A673 (cell line): ENCODE results near the gene ZNF365. TPM values are rescaled to one million over a fixed set of nuclear protein-coding genes. Genes with fewer than 3 reads are reported as not detected.
"Not testable (repeated sequence)": the region's sequence is repeated elsewhere in the genome, so short reads cannot be mapped to it uniquely, and the experiment has no call there.

ENCODE experiments used
- BruUV-seq: library from RNA; stranded (reverse); fragments of 400-500 nt; replicated peaks from 2 replicates; lab custom pipeline; 2021; lab: Mats Ljungman, UMichigan
- CTCF ChIA-PET: fragments of 300-600 bp; sonication (Branson Sonifier 250); formaldehyde crosslinking; loops from one replicate; lab custom pipeline; 2022; ENCODE audit warnings: antibody characterized with exemption; lab: Charles Lee
- POLR2A ChIA-PET: fragments of 300-600 bp; sonication (Branson Sonifier 250); formaldehyde crosslinking; loops from one replicate; lab custom pipeline; 2022; ENCODE audit warnings: antibody characterized with exemption; ENCODE audit not compliant: low non-redundant PET; lab: Charles Lee
- DNase-seq: peaks from one replicate; pipeline ENCODE4 v3.0.0-alpha.2; 2015; ENCODE audit warnings: low spot score
- H3K27ac ChIP-seq: fragments of 200-600 bp; sonication (generic); 2 replicates; pipeline ENCODE4 v1.5.1; 2016; ENCODE audit warnings: mixed run types, low read depth, mild to moderate bottlenecking, mixed read lengths, antibody characterized with exemption, low read length; ENCODE audit not compliant: poor library complexity, severe bottlenecking
- H3K27me3 ChIP-seq: fragments of 200-600 bp; sonication (generic); replicated peaks from 2 replicates; pipeline ENCODE4 v1.6.1; 2017; ENCODE audit warnings: mixed run types, low read depth, mild to moderate bottlenecking, mixed read lengths, antibody characterized with exemption, low read length; ENCODE audit not compliant: insufficient read depth, poor library complexity
- H3K36me3 ChIP-seq: fragments of 200-600 bp; sonication (generic); 2 replicates; pipeline ENCODE4 v1.6.1; 2016; ENCODE audit warnings: mixed run types, mild to moderate bottlenecking, mixed read lengths, antibody characterized with exemption, low read length; ENCODE audit not compliant: insufficient read depth, poor library complexity, severe bottlenecking
- H3K4me1 ChIP-seq: fragments of 200-600 bp; sonication (generic); 2 replicates; pipeline ENCODE4 v1.6.1; 2017; ENCODE audit warnings: mixed run types, mild to moderate bottlenecking, mixed read lengths, antibody characterized with exemption, low read length; ENCODE audit not compliant: insufficient read depth, poor library complexity, severe bottlenecking
- H3K4me3 ChIP-seq: fragments of 200-600 bp; sonication (generic); 2 replicates; pipeline ENCODE4 v1.5.1; 2016; ENCODE audit warnings: low read depth, mixed run types, mild to moderate bottlenecking, mixed read lengths, low read length; ENCODE audit not compliant: poor library complexity, severe bottlenecking
- H3K9me3 ChIP-seq: fragments of 200-600 bp; sonication (generic); 2 replicates; pipeline ENCODE4 v1.6.1; 2016; ENCODE audit warnings: mixed run types, low read depth, mild to moderate bottlenecking, mixed read lengths, antibody characterized with exemption, low read length; ENCODE audit not compliant: poor library complexity, severe bottlenecking
- EZH2 ChIP-seq: fragments of 200-600 bp; sonication (generic); IDR thresholded peaks from 2 replicates; pipeline ENCODE4 v1.6.1; 2017; ENCODE audit warnings: borderline replicate concordance, low read depth, mild to moderate bottlenecking, mixed read lengths, antibody characterized with exemption, low read length; ENCODE audit not compliant: poor library complexity, severe bottlenecking
- intact Hi-C: fragments of 100-400 bp; cut with micrococcal nuclease; formaldehyde crosslinking; loops from one replicate; pipeline ENCODE4 v1.10.0; 2022; ENCODE audit not compliant: unreplicated experiment
- total RNA-seq: library from RNA; stranded (reverse); gene quantifications from 2 replicates; pipeline ENCODE4 v1.2.3, GENCODE V29; 2021
- TF ChIP-seq, protein P1 (sequence below): fragments of 300-800, 200-600 bp; sonication (generic); conservative IDR thresholded peaks from 2 replicates; pipeline ENCODE4 v1.5.1; 2017; ENCODE audit warnings: low read depth, mild to moderate bottlenecking, antibody characterized with exemption, low read length, moderate library complexity, mixed read lengths

The ZNF365 gene
- total RNA-seq, 1 experiment from 2014 or later = 0.56 TPM

DNA sequence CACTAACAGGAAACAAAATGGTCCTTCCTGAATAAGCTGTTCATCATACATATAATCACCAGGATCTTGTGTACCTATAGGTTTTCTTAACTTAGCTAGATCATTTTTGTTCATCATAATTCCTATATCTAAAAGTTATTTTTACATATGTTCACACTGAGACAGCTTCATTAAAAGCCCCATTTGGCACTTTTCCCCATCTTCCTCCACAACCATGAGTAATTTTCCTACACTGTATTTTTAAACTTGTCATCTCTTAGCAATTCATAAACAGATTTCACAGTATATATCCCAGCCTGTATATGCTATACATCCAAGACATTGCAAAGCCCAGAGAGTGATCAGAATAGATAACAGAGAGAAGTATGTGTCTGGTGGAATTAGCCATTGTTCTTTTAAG is 28.3 kb downstream of the ZNF365 start:
- Histone ChIP-seq H3K27me3 (no peaks in the 10 kb centered on the region), H3K4me3 (no peak overlapping the region), H3K36me3 (no peaks in the 10 kb centered on the region), H3K4me1 (no peaks in the 10 kb centered on the region), H3K27ac (no peak overlapping the region), H3K9me3 (no peaks in the 10 kb centered on the region)
- TF ChIP-seq, protein P1, sequence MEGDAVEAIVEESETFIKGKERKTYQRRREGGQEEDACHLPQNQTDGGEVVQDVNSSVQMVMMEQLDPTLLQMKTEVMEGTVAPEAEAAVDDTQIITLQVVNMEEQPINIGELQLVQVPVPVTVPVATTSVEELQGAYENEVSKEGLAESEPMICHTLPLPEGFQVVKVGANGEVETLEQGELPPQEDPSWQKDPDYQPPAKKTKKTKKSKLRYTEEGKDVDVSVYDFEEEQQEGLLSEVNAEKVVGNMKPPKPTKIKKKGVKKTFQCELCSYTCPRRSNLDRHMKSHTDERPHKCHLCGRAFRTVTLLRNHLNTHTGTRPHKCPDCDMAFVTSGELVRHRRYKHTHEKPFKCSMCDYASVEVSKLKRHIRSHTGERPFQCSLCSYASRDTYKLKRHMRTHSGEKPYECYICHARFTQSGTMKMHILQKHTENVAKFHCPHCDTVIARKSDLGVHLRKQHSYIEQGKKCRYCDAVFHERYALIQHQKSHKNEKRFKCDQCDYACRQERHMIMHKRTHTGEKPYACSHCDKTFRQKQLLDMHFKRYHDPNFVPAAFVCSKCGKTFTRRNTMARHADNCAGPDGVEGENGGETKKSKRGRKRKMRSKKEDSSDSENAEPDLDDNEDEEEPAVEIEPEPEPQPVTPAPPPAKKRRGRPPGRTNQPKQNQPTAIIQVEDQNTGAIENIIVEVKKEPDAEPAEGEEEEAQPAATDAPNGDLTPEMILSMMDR = no peak
- TF ChIP-seq EZH2 = no peak
- no TSS peak for BruUV-seq
- CTCF ChIA-PET = no interaction called here
- DNase-seq = no peak
- POLR2A ChIA-PET = no interaction called here
- intact Hi-C loops = no loop called here

GRCh38 chr10:62410528-62410927 is 36.4 kb downstream of the ZNF365 start:
- BruUV-seq, H3K27me3 ChIP-seq, H3K9me3 ChIP-seq, intact Hi-C loops, DNase-seq, H3K36me3 ChIP-seq, H3K4me3 ChIP-seq, H3K27ac ChIP-seq, H3K4me1 ChIP-seq, POLR2A ChIA-PET, CTCF ChIA-PET: not testable (repeated sequence)

DNA sequence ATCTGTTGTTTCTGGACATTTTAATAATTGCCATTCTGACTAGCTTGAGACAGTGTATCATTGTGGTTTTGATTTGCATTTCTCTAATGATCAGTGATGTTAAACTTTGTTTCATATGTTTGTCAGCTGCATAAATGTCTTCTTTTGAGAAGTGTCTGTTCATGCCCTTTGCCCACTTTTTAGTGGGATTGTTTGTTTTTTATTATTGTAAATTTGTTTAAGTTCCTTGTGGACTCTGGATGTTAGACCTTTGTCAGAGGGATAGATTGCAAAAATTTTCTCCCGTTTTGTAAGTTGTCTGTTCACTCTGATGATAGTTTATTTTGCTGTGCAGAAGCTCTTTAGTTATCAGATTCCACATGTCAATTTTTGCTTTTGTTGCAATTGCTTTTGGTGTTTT is 36.8 kb downstream of the ZNF365 start:
- intact Hi-C loops, POLR2A ChIA-PET, CTCF ChIA-PET: not testable (repeated sequence)

DNA sequence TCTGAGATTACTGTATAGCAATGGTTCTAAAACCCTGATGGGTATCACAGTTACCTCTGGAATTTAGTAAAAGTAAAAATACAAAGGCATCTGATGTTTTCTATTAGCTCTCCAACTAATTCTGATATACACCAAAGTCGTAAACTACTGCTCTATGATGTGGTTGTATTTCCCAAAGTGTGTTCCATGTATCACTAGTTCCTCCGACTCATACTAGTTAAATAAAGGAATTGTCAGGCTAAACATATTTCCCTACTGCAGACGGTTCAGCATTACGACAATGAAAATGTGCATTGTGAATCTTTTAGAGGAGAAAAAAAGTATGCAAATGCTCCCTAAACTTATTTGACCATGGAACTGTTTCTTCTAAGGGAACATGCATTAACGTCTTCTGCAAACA is 38.9 kb downstream of the ZNF365 start:
- CTCF ChIA-PET = no interaction called here
- intact Hi-C loops = no loop called here
- H3K4me3 ChIP-seq = no peak overlapping the region

More for the DNA sequence above, 36.8 kb downstream of the ZNF365 start:
- not testable (repeated sequence) for H3K4me1 ChIP-seq, H3K4me3 ChIP-seq, H3K27me3 ChIP-seq, H3K9me3 ChIP-seq, H3K27ac ChIP-seq, DNase-seq, BruUV-seq, H3K36me3 ChIP-seq

More for the DNA sequence above, 38.9 kb downstream of the ZNF365 start:
- H3K36me3 ChIP-seq = no peaks in the 10 kb centered on the region
- no peaks in the 10 kb centered on the region for H3K27me3 ChIP-seq
- POLR2A ChIA-PET = no interaction called here
- no peaks in the 10 kb centered on the region for H3K9me3 ChIP-seq
- no peak overlapping the region for H3K27ac ChIP-seq
- TF ChIP-seq, protein P1 = no peak
- no peak for TF ChIP-seq EZH2
- no peaks in the 10 kb centered on the region for H3K4me1 ChIP-seq
- no peak for DNase-seq
- BruUV-seq = no TSS peak
